Left ventricle myocardium inferior (tissue), 1 donor: Measurements from ENCODE around the gene QTRT2. TPM values are rescaled to one million over a fixed set of nuclear protein-coding genes. Genes with fewer than 3 reads are reported as not detected.
A peak's percentile ranks its signal among the peaks of the same experiment; 100 is the strongest.

Experiments used
- DNase-seq: peaks from one replicate; pipeline ENCODE4 v3.0.0-alpha.2; 2020
- H3K27ac ChIP-seq: fragments of 200-600 bp; replicated peaks from 2 replicates; pipeline ENCODE4 v1.8.0; 2021
- H3K27me3 ChIP-seq: fragments of 200-600 bp; 2 replicates; pipeline ENCODE4 v1.8.0; 2021; ENCODE audit warnings: low read depth
- H3K36me3 ChIP-seq: fragments of 200-600 bp; 2 replicates; pipeline ENCODE4 v1.8.0; 2021
- H3K4me1 ChIP-seq: fragments of 200-600 bp; 2 replicates; pipeline ENCODE4 v1.8.0; 2021
- H3K4me3 ChIP-seq: fragments of 200-600 bp; 2 replicates; pipeline ENCODE4 v1.8.0; 2021; ENCODE audit warnings: mild to moderate bottlenecking, moderate library complexity
- H3K9me3 ChIP-seq: fragments of 200-600 bp; replicated peaks from 2 replicates; pipeline ENCODE4 v1.8.0; 2021
- CTCF ChIP-seq: fragments of 200-600 bp; IDR thresholded peaks from 2 replicates; pipeline ENCODE4 v1.8.0; 2021; ENCODE audit warnings: antibody characterized with exemption, mild to moderate bottlenecking, borderline replicate concordance
- intact Hi-C: fragments of 100-400 bp; cut with micrococcal nuclease; formaldehyde crosslinking; loops from one replicate; pipeline ENCODE4 v1.11.0; 2022
- total RNA-seq: library from RNA; stranded (reverse); fragmentation: NEBNext Ultra II Directional; extraction: Animal tissue kit (Norgen Biotek cat#: 25700); gene quantifications from one replicate; pipeline ENCODE4 v1.2.1, GENCODE V29; 2021
- donor health status: DM: no; HTN: yes; CAD: no; lungs with severe emphysema.

The QTRT2 gene
- total RNA-seq, 1 donor from 2014 or later, result 4.1 TPM

- H3K27me3 ChIP-seq, result peaks cover 32% of the 10 kb centered on the region
- intact Hi-C loops, result no loop called here
- H3K9me3 ChIP-seq, result no peaks in the 10 kb centered on the region
- no peak overlapping the region for H3K27ac ChIP-seq
- DNase-seq, result no peak
- TF ChIP-seq CTCF, result no peak
- H3K4me3 ChIP-seq, result no peak overlapping the region
- H3K4me1 ChIP-seq, result peaks cover 5% of the 10 kb centered on the region
- no peaks in the 10 kb centered on the region for H3K36me3 ChIP-seq
Observed at GRCh38 chr3:114110439-114110838, 53.9 kb downstream of the QTRT2 start.

- intact Hi-C loops, result no loop called here
- Histone ChIP-seq H3K27me3 (peaks cover 32% of the 10 kb centered on the region), H3K27ac (no peak overlapping the region), H3K4me3 (no peak overlapping the region), H3K9me3 (no peaks in the 10 kb centered on the region), H3K36me3 (no peaks in the 10 kb centered on the region), H3K4me1 (peaks cover 5% of the 10 kb centered on the region)
- no peak for TF ChIP-seq CTCF
- DNase-seq, result no peak
Observed at GRCh38 chr3:114111060-114111770, 54.7 kb downstream of the QTRT2 start.

GRCh38 chr3:114112696-114113095, 56.2 kb downstream of the QTRT2 start:
- no peak for DNase-seq

GRCh38 chr3:114114719-114115118, 58.2 kb downstream of the QTRT2 start:
- DNase-seq, result no peak
- Histone ChIP-seq H3K27ac (no peak overlapping the region), H3K36me3 (no peaks in the 10 kb centered on the region), H3K4me3 (no peak overlapping the region), H3K9me3 (no peaks in the 10 kb centered on the region), H3K27me3 (peaks cover 14% of the 10 kb centered on the region), H3K4me1 (peaks cover 5% of the 10 kb centered on the region)
- TF ChIP-seq CTCF, result no peak
- intact Hi-C loops, result no loop called here

More at GRCh38 chr3:114112696-114113095, 56.2 kb downstream of the QTRT2 start:
- Histone ChIP-seq H3K27me3 (peaks cover 32% of the 10 kb centered on the region), H3K36me3 (no peaks in the 10 kb centered on the region), H3K4me3 (no peak overlapping the region), H3K4me1 (peaks cover 5% of the 10 kb centered on the region), H3K9me3 (no peaks in the 10 kb centered on the region), H3K27ac (peak overlapping the region; percentile 29)
- TF ChIP-seq CTCF, result no peak
- intact Hi-C loops, result no loop called here

GRCh38 chr3:114115143-114115542, 58.6 kb downstream of the QTRT2 start:
- no peak for DNase-seq
- TF ChIP-seq CTCF, result no peak
- intact Hi-C loops, result no loop called here
- H3K4me1 ChIP-seq, result peaks cover 8% of the 10 kb centered on the region
- no peak overlapping the region for H3K27ac ChIP-seq
- no peak overlapping the region for H3K4me3 ChIP-seq
- H3K27me3 ChIP-seq, result peaks cover 14% of the 10 kb centered on the region
- no peaks in the 10 kb centered on the region for H3K9me3 ChIP-seq
- H3K36me3 ChIP-seq, result no peaks in the 10 kb centered on the region
